HL-60/S4 treated with phorbol 12-myristate 13-acetate at 8.2 ng/mL for 4 days and 3 days (cell line): ENCODE measurements around the gene ACTBL2.

Source experiments
- in situ Hi-C: fragments of 300-500 bp; cut with MboI; formaldehyde crosslinking; loops from 2 replicates; pipeline ENCODE4 v1.15.0; 2022; ENCODE audit warnings: low sequenced_read_pairs

The ACTBL2 gene

DNA sequence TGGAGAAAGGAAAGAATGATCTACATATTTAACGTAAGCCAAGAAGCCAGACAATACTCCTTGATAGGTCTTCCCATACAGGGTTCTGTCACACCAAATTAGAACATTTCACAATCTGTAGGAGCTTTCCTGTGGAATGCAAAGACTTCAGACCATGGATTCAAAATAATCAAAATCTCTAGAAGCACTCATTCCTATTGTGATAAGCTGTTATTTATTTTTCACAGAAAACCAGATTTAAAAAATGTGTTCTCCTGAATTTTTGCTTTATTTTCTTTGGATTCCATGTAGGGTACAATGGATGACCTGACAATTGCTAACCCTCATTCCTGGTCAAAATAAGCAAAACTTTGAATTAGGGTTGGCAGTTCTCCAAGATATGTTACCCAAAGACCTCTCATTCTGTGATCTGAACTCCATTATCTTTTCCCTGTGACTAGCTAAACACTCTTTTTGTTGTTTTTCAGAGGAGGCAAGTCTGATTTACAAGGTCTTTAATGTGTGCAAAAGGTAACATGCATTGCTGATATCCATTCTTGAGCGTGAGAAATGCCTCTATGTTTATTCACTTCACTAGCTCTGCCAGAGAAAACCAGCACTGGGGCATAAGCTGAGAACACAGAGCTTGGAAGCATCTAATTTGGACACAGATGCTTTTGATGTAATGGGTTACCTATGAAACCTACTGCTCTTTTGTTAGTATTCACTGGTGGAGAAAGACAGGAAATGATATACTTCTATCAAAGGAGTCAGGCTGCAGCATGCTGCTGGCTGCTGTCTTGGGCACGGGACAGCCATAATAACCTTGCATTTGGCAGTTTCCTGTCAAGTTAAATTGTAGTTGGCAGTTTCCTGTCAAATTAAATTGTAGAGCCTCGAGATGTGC is 31.4 kb downstream of the ACTBL2 start:
- in situ Hi-C loops: no loop called here

DNA sequence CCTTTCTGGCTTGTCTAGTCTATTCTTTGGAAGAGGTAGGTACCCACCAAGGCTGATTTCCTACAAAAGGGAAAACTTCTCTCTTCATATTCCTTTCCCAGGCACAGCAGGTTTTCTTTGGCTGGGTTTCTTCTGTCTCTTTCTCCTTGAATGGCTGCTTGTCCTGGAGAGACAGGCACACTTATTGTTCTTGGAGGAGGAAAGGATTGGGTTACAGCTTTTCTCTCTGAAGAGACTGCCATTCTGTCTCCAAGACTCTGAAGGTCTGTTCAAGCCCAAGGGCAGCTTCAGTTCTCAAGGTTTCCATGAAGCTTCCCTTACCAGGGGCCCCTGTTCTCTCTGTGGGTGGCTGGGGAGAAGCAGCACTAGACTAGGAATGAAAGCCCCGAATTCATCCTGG is 33.9 kb downstream of the ACTBL2 start:
- in situ Hi-C loops: no loop called here

- in situ Hi-C loops: no loop called here
Measured at GRCh38 chr5:57448287-57448686, 34.3 kb downstream of the ACTBL2 start.

DNA sequence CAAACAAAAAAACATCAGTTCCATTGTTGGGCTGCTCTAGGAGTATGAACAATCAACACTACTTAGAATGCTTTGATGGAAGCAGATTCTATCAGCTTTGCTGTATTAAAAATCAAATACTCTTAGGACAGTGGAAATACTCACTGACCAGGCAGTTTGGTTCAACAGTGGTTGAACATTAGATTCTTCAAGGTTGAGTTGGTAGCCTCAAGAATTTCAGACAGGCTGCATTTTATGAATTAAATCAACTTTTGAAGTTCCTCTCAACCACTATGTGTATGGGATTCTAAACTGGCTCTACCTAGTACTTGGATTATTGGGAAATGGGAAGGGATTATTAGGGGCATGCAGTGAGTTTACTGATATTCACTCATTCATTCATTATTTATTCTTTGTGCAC is 35.0 kb downstream of the ACTBL2 start:
- in situ Hi-C loops: no loop called here

DNA sequence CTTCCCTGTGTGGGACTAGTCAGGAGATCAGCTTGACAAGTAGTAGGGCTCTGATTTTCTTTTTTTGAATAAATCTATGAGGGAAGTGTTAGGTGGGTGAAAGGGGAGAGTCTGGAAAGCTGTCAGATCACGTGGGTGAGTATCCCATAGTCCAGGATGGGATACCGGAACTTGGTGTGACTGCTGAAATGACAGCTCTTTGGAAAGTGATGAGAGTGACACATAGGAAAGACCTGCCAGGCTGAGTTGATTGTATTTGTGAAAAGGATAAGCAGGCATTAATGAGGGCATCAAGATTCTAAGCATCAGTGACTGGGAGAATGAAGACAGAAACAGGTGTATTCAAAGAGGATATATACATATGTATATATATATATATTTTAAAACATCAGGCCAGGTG is 35.6 kb downstream of the ACTBL2 start:
- in situ Hi-C loops: no loop called here

DNA sequence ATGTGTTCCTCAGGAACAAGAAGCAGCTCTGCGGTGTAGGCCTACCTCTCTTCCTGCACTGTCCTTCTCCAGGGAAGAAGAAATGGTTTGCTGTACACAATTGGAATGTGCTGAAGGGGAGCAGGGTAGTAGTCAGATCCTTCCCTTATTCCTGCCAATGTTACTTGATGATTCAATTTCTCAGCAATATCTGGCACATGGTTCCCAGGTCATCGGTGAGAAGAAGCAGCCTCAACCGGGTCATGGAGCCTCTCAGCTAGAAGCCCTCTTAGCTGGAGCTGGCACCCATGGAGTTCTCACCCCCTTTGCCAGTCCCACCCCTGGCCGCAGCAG is 36.9 kb downstream of the ACTBL2 start:
- in situ Hi-C loops: no loop called here

- in situ Hi-C loops: no loop called here
Measured at GRCh38 chr5:57445006-57445704, 37.5 kb downstream of the ACTBL2 start.

- in situ Hi-C loops: no loop called here
Measured at GRCh38 chr5:57442080-57442839, 40.4 kb downstream of the ACTBL2 start.

DNA sequence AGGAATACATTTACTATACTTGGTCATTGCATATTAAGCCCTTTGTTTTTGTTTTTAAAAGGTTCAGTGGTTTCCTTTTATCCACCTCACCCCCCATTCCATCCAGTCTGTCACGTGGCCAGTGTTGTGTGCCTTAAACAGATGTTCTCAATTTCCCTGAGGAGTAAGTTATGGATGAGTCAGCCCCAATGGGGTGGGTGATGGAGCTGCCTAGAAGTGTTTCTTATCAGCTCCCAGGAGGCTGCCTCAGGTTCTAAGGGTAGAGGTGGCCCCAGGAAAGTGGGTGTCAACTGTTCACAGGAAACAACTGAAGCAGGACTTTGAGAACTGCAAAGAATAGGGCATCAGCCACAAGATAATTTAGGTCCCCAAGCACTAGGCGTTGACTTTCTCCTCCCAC is 41.1 kb downstream of the ACTBL2 start:
- in situ Hi-C loops: no loop called here

GRCh38 chr5:57439601-57440000 is 43.0 kb downstream of the ACTBL2 start:
- in situ Hi-C loops: no loop called here

GRCh38 chr5:57437976-57438805 is 44.4 kb downstream of the ACTBL2 start:
- in situ Hi-C loops: no loop called here

DNA sequence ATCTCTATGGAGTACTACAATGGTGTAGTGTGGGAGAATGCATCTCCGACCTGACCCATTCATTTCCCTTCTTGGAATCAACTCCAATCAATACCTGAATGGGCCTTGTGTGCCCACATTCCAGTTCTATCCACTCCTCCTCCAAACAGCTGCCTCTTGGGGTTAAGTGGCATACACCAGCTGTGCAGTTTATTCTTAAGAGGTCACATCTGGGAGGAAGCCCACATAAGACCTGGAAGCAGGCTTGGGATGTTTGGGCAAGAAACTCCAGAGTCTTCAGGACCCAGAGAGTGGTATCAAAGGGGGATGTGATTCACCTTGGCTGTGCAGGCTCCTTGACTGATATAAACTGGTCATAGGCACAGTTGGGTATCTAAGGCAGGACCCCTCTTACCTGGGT is 46.0 kb downstream of the ACTBL2 start:
- in situ Hi-C loops: no loop called here

- in situ Hi-C loops: no loop called here
Measured at GRCh38 chr5:57435701-57436134, 46.9 kb downstream of the ACTBL2 start.

- in situ Hi-C loops: no loop called here
Measured at GRCh38 chr5:57434683-57435082, 47.9 kb downstream of the ACTBL2 start.

GRCh38 chr5:57434227-57434640 is 48.4 kb downstream of the ACTBL2 start:
- in situ Hi-C loops: no loop called here

DNA sequence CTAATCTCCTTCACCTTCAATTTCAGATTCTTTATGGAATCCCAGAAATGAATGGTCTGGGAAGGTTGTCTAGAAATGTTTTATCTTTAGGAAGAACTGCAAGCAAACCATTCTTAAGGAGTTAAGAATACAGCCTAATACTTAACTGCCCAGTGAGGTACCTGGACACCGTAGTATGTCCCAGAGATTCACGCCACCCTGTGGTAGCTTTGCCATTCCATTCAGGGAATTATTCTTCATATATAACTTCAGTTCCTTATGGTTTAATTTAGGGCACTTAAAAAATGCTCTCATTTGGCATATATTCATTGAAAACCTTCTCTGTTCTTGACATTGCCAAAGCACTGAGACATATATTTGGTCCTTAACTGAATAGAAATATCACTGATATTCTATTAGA is 49.7 kb downstream of the ACTBL2 start:
- in situ Hi-C loops: no loop called here

DNA sequence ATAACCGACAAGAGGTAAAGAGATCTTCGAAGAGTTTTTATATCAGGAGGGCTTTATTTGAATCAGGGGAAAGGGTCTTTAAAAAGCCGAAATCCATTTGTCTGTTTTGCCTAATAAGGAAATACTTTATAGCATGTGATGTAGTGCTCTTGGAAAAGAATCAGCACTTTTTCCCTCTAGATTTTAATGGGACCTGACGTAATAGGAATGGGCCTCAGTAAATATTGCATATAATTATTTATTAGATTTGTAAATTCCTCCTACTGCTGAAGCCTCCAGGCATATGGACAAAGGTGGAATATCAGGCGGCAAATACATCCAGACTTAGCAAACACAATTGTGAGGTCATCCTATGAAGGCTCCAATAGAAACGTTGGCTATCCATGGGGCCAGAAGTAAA is 50.9 kb downstream of the ACTBL2 start:
- in situ Hi-C loops: no loop called here
